NK-92 (cell line): ENCODE data around the gene SDCCAG8.
"Not testable (repeated sequence)": the region's sequence is repeated elsewhere in the genome, so short reads cannot be mapped to it uniquely, and the experiment has no call there.

ENCODE experiments used
- DNase-seq: peaks from one replicate; lab custom pipeline; 2025; ENCODE audit not compliant: unreplicated experiment; lab: John Stamatoyannopoulos, UW

SDCCAG8 gene

GRCh38 chr1:243325305-243325890 lies 69.6 kb downstream of the SDCCAG8 start:
- DNase-seq, result no peak

GRCh38 chr1:243332440-243332839 lies 76.6 kb downstream of the SDCCAG8 start:
- no peak for DNase-seq

- DNase-seq, result no peak
Observed at GRCh38 chr1:243335292-243335691, 79.5 kb downstream of the SDCCAG8 start.

- DNase-seq, result no peak
Observed at GRCh38 chr1:243336163-243336562, 80.3 kb downstream of the SDCCAG8 start.

DNA sequence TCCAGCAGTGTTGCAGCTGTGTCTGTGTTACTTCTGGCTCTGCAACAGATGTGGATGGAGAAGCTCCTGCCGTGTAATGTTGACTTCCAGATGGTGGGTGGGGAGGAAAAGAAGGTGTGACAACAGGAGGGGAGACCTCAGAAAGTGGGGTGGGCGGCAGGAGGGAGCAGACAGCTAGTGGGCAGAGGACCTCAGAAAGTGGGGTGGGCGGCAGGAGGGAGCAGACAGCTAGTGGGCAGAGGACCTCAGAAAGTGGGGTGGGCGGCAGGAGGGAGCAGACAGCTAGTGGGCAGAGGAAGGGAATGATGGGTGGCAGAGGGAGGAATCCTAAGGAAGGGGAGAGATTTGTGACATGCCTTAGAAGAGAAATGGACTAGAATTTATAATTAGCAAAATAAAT lies 83.0 kb downstream of the SDCCAG8 start:
- DNase-seq, result not testable (repeated sequence)

GRCh38 chr1:243341074-243341473 lies 85.2 kb downstream of the SDCCAG8 start:
- no peak for DNase-seq

DNA sequence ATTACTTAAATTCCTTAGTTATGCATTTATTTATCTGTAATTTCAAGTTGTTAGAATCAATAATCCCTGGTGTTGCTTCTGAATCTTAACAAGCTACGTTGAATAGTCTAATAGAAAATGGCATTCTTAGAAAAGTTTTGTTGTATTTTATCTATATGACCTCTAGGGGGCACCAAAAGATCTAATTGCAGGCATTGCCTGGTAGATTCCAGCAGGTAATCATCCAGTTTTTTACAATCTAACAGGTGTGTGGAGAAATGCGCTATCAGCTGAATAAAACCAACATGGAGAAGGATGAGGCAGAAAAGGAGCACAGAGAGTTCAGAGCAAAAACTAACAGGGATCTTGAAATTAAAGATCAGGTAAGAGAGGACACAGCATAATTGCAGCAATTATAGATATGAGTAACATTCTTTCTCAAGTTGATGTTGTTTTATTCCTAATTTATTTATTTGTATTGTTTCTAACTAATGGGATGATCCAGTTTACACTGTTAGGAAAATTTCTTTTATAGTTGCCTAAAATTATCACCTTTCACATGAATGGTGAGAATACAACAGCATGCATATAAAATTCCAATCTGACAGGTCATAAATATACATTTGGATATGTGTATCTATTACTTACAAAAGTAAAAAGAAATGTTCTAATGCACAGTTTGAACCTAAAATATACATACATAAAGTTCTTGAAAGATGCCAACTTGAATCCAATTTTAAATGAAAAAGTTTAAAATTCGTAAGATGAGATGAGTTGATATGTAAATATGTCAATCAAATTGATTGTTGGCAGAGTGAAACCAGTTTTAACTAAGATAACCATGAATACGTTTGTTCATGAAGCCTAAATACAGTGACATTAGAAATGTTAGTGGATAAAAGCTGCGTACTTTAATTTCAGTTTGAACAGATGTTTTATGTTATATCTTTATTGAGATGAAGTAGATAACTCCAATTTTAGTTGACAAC lies 88.4 kb downstream of the SDCCAG8 start:
- DNase-seq, result no peak

DNA sequence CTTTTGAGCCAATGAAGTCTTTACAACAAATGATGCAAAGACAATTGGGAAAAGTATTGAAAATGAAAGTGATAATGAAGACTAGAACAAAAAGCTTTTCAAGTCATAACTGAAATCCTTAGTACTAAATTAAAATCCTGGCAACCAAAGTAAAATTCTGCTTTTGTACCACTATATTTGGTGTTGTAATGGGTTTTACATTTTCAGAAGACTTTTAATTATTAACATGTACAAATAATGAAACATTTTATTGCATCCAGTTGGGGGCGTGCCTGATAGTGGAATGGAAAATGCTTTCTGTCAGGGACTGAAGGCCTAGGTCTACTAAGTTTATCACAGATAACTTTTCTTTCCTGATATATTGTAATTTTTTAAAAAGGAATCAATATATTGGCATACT lies 89.4 kb downstream of the SDCCAG8 start:
- DNase-seq, result no peak

DNA sequence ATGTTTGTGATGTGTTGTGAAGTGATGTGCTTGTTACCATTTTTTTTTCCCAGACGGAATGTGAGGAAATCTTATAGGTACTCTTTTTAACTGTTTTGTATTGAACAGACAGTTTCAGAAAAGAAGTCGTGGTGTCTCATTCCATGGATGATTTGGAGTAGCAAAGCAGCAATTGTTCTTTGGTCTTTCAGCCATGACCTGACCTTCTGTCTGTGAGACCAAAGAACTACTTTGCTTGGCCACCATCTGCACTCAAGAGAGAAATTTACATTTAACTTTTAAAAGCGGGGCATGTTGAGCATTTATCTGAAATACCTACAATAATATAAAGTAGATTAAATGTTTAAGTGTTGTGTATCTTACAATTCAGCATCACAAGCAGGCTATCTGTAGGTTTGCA lies 90.2 kb downstream of the SDCCAG8 start:
- no peak for DNase-seq

- DNase-seq, result no peak
Observed at GRCh38 chr1:243346468-243346867, 90.6 kb downstream of the SDCCAG8 start.

GRCh38 chr1:243348331-243348730 lies 92.5 kb downstream of the SDCCAG8 start:
- no peak for DNase-seq

DNA sequence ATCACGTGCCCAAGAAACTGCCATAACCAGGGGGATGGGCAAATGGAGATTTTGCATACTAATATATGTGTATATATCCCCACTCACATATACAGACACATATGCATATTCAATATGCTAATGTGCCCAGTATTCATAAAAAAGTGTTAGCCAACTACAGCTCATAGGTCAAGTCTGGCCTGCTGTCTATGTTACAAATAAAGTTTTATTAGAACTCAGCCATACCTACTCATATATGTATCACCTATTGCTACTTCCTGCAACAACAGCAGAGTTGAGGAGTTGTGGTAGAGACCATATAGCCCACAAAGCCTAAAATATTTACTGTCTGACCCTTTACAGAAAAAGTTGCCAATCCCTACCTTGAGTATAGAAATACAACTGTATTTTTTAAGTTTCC lies 93.3 kb downstream of the SDCCAG8 start:
- DNase-seq, result no peak

GRCh38 chr1:243351337-243351736 lies 95.5 kb downstream of the SDCCAG8 start:
- DNase-seq, result no peak

DNA sequence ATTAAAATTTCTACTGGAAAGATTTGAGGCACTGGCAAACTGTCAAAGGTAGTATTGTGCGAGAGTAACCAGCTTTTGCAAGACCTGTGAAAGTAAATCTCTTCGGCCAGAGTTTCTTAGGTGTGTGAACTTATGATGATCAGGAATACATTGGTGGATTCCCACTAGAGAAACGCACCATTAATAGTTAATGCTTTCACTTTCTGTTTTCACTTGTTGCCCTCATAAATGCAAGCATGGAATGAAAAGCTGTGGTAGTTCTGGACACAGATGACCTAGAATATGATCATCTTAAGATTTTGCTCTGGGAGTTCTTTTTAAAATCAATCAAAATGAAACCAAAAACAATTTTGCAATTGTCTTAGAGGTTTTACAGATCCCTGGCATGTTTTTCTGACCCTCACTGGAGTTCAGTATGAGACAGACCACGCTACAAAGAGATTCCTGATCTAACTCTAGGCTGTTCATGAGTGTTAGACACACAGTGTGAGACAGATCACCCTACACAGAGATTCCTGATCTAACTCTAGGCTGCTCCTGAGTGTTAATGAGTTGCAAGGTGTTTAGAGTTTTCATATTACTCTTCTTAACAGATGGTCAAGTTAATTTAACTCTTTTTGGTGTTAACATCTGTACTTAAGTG lies 98.8 kb downstream of the SDCCAG8 start:
- DNase-seq, result no peak

- DNase-seq, result no peak
Observed at GRCh38 chr1:243363832-243364231, 108.0 kb downstream of the SDCCAG8 start.

DNA sequence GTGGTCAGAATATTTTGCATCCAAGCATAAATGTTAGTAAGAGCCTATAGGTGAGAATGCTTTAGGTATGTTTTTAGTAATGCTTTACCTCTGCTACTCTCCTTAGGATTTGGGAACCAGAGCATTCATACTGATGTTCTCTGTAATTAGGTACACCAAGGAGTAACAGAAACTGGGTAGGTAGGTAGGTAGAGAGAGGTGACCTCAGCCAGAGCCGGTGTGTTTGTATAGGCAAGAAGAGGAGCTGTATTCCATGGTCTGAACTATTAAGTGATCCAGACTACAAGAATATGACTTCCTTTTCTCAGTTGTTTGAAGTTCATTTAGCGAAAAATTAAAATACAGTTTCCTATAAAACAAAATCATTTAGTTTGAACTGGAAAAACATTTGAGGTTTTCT lies 108.5 kb downstream of the SDCCAG8 start:
- DNase-seq, result no peak

- no peak for DNase-seq
Observed at GRCh38 chr1:243364866-243365265, 109.0 kb downstream of the SDCCAG8 start.

DNA sequence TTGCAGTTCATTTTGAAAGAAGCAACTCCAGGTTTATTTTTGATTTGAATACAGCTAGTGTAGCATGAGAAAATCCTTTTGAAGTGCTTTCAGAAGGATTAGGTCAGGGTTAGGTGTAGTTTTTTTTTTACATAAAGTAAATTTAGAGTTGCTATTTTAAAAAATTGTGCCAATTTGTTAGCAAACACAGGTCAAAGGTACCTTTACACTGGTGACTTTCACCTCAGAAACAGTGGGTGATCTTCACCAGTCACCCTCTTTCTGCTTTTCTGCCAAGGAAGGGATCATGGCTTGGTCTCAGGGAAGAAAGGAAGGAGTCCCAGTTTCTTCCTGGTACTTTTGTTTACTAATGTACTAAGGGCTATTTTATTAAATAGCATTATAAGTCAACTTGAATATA lies 111.5 kb downstream of the SDCCAG8 start:
- DNase-seq, result no peak

GRCh38 chr1:243374412-243374811 lies 118.6 kb downstream of the SDCCAG8 start:
- DNase-seq, result no peak

DNA sequence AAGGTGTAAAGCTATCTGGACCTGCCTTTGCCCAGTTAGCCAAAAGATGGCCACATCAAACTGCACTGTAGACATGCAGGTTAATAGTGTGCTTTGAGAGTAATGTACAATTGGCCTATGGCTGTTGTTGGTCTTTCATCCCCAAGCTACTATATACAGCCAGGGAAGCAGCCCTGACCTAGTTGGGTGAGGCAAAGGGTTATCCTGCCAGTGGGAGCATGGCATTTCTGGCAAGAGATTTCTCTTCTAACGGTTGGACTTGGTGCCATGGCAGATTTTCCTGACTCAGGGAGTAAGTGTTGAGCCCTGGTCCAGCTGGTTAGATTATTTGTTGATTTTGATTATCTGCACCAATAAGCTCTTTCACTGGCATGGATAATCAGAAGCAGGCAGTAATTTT lies 119.8 kb downstream of the SDCCAG8 start:
- no peak for DNase-seq

- no peak for DNase-seq
Observed at GRCh38 chr1:243378669-243379068, 122.8 kb downstream of the SDCCAG8 start.

GRCh38 chr1:243379208-243379607 lies 123.4 kb downstream of the SDCCAG8 start:
- DNase-seq, result no peak
